ENCODE measurements around the gene INPP5E.
"Not testable (repeated sequence)": the region's sequence is repeated elsewhere in the genome, so short reads cannot be mapped to it uniquely, and the experiment has no call there.

GRCh38 chr9:136405904-136406303 is 33.7 kb downstream of the INPP5E start:
- not testable (repeated sequence) for TF ChIP-seq CTCF (IDR thresholded peaks at IDR 0.05; ENCODE audit: low read depth, low read length, poor library complexity, severe bottlenecking); EZH2phosphoT487 (IDR thresholded peaks at IDR 0.05; ENCODE audit: borderline replicate concordance, low read length)
